HEK293 (cell line): Measurements from ENCODE around the gene FBXL7.

ENCODE experiments used
- CTCF ChIA-PET: fragments of 350-600 bp; formaldehyde crosslinking; extraction: SDS; loops from one replicate; lab custom pipeline; 2021; ENCODE audit warnings: antibody characterized with exemption; lab: Yijun Ruan, JAX
- POLR2A ChIA-PET: fragments of 300-600 bp; formaldehyde crosslinking; extraction: SDS; loops from one replicate; lab custom pipeline; 2020; ENCODE audit warnings: antibody characterized with exemption, inconsistent platforms; lab: Yijun Ruan, JAX
- H3K27ac ChIP-seq: fragments of 200-500 bp; sonication (Bioruptor generic); 2 replicates; pipeline ENCODE4 v1.5.1; 2014; ENCODE audit warnings: low read depth, low read length, control low read depth, inconsistent platforms; ENCODE audit errors: extremely low read depth
- H3K36me3 ChIP-seq, 2 experiments: fragments of 200-500 bp in 1 of 2; sonication (Bioruptor generic) in 1 of 2; 1 replicate in 1 of 2; 2 replicates in 1 of 2; pipeline ENCODE4 v1.5.1; 2014 to 2017; ENCODE audit warnings: inconsistent platforms in 2 of 2, low read length in 2 of 2; ENCODE audit not compliant: control insufficient read depth in 2 of 2, insufficient read depth in 1 of 2
- H3K4me1 ChIP-seq: fragments of 200-500 bp; sonication (Bioruptor generic); 2 replicates; pipeline ENCODE4 v1.5.1; 2014; ENCODE audit warnings: mild to moderate bottlenecking, low read length, inconsistent platforms; ENCODE audit not compliant: control insufficient read depth, insufficient read depth
- H3K4me3 ChIP-seq: 2 replicates; pipeline ENCODE4 v1.5.1; 2011; ENCODE audit warnings: low read depth, mild to moderate bottlenecking, control low read depth, low read length, moderate library complexity
- H3K9me3 ChIP-seq: fragments of 200-500 bp; sonication (Bioruptor generic); 2 replicates; pipeline ENCODE4 v1.5.1; 2014; ENCODE audit warnings: low read depth, low read length, inconsistent platforms; ENCODE audit not compliant: control insufficient read depth, insufficient read depth
- KLF16 ChIP-seq: fragments of 450-650 bp; formaldehyde crosslinking; IDR thresholded peaks from 2 replicates; pipeline ENCODE4 v1.5.1; 2017; ENCODE audit warnings: missing biosample characterization, missing genetic modification characterization
- ZBTB7A ChIP-seq: fragments of 450-650 bp; formaldehyde crosslinking; IDR thresholded peaks from 2 replicates; pipeline ENCODE4 v1.5.1; 2016; ENCODE audit warnings: low read depth, missing biosample characterization, missing genetic modification characterization
- ZNF23 ChIP-seq: fragments of 450-650 bp; formaldehyde crosslinking; IDR thresholded peaks from 2 replicates; pipeline ENCODE4 v1.5.1; 2016; ENCODE audit warnings: missing biosample characterization, missing genetic modification characterization, borderline replicate concordance
- ZNF239 ChIP-seq: fragments of 450-650 bp; formaldehyde crosslinking; IDR thresholded peaks from 2 replicates; pipeline ENCODE4 v1.5.1; 2016; ENCODE audit warnings: missing biosample characterization, missing genetic modification characterization
- ZNF266 ChIP-seq: fragments of 450-650 bp; formaldehyde crosslinking; IDR thresholded peaks from 2 replicates; pipeline ENCODE4 v1.5.1; 2016; ENCODE audit warnings: missing biosample characterization, missing genetic modification characterization, low read depth
- ZNF394 ChIP-seq: fragments of 450-650 bp; formaldehyde crosslinking; IDR thresholded peaks from 2 replicates; pipeline ENCODE4 v1.5.1; 2016; ENCODE audit warnings: missing biosample characterization, missing genetic modification characterization, mild to moderate bottlenecking, moderate library complexity, borderline replicate concordance
- ZNF416 ChIP-seq: fragments of 450-650 bp; formaldehyde crosslinking; IDR thresholded peaks from 2 replicates; pipeline ENCODE4 v1.5.1; 2016; ENCODE audit warnings: missing biosample characterization, missing genetic modification characterization
- ZNF423 ChIP-seq: fragments of 450-650 bp; formaldehyde crosslinking; IDR thresholded peaks from 2 replicates; pipeline ENCODE4 v1.5.1; 2016; ENCODE audit warnings: missing biosample characterization, missing genetic modification characterization
- ZNF433 ChIP-seq: fragments of 450-650 bp; formaldehyde crosslinking; IDR thresholded peaks from 2 replicates; pipeline ENCODE4 v1.5.1; 2016; ENCODE audit warnings: missing biosample characterization, missing genetic modification characterization, low read depth
- ZNF473 ChIP-seq: fragments of 450-650 bp; formaldehyde crosslinking; IDR thresholded peaks from 2 replicates; pipeline ENCODE4 v1.5.1; 2017; ENCODE audit warnings: missing biosample characterization, missing genetic modification characterization
- ZNF843 ChIP-seq: fragments of 450-650 bp; formaldehyde crosslinking; IDR thresholded peaks from 2 replicates; pipeline ENCODE4 v1.5.1; 2016; ENCODE audit warnings: missing biosample characterization, missing genetic modification characterization
- TF ChIP-seq, protein P1 (sequence below): fragments of 450-650 bp; formaldehyde crosslinking; IDR thresholded peaks from 2 replicates; pipeline ENCODE4 v1.5.1; 2016; ENCODE audit warnings: missing biosample characterization, missing genetic modification characterization
- TF ChIP-seq, protein P2 (sequence below): fragments of 450-650 bp; formaldehyde crosslinking; IDR thresholded peaks from 2 replicates; pipeline ENCODE4 v1.5.1; 2017; ENCODE audit warnings: missing biosample characterization, missing genetic modification characterization
- TF ChIP-seq, protein P3 (sequence below): fragments of 450-650 bp; formaldehyde crosslinking; IDR thresholded peaks from 2 replicates; pipeline ENCODE4 v1.5.1; 2016; ENCODE audit warnings: missing biosample characterization, missing genetic modification characterization
- TF ChIP-seq, protein P4 (sequence below): fragments of 450-650 bp; formaldehyde crosslinking; IDR thresholded peaks from 2 replicates; pipeline ENCODE4 v1.5.1; 2016; ENCODE audit warnings: missing biosample characterization, missing genetic modification characterization
- TF ChIP-seq, protein P5 (sequence below): fragments of 450-650 bp; formaldehyde crosslinking; IDR thresholded peaks from 2 replicates; pipeline ENCODE4 v1.5.1; 2016; ENCODE audit warnings: missing biosample characterization, missing genetic modification characterization

The FBXL7 gene

DNA sequence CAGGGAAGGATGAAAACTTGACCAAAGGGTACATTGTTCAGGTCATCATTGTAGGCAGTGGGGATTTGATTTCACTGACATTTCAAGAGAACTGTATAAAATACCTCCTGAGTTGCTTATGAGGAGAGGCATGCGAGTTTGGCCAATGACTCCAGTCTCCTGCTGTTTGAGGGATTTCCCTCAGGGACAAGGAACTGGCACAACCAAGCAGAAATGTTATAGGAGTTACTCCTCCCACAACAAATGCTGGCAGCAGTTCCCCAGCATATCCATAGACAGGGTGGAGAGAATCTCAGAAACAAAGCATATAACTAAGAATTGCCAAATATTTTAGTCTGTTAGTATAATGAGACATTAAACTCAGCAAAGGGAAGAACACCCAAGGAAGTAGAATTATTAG is 47.2 kb upstream of the FBXL7 start:
- Histone ChIP-seq H3K36me3 (no peaks in the 10 kb centered on the region), H3K4me3 (no peak overlapping the region), H3K9me3 (no peaks in the 10 kb centered on the region; the same call in 1 of the 2 replicates), H3K27ac (no peak overlapping the region)
- POLR2A ChIA-PET = no interaction called here
- no peak for TF ChIP-seq ZNF23 (tag by site-specific recombination)
- TF ChIP-seq, protein P1, sequence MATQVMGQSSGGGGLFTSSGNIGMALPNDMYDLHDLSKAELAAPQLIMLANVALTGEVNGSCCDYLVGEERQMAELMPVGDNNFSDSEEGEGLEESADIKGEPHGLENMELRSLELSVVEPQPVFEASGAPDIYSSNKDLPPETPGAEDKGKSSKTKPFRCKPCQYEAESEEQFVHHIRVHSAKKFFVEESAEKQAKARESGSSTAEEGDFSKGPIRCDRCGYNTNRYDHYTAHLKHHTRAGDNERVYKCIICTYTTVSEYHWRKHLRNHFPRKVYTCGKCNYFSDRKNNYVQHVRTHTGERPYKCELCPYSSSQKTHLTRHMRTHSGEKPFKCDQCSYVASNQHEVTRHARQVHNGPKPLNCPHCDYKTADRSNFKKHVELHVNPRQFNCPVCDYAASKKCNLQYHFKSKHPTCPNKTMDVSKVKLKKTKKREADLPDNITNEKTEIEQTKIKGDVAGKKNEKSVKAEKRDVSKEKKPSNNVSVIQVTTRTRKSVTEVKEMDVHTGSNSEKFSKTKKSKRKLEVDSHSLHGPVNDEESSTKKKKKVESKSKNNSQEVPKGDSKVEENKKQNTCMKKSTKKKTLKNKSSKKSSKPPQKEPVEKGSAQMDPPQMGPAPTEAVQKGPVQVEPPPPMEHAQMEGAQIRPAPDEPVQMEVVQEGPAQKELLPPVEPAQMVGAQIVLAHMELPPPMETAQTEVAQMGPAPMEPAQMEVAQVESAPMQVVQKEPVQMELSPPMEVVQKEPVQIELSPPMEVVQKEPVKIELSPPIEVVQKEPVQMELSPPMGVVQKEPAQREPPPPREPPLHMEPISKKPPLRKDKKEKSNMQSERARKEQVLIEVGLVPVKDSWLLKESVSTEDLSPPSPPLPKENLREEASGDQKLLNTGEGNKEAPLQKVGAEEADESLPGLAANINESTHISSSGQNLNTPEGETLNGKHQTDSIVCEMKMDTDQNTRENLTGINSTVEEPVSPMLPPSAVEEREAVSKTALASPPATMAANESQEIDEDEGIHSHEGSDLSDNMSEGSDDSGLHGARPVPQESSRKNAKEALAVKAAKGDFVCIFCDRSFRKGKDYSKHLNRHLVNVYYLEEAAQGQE (tag by site-specific recombination) = no peak
- TF ChIP-seq, protein P2, sequence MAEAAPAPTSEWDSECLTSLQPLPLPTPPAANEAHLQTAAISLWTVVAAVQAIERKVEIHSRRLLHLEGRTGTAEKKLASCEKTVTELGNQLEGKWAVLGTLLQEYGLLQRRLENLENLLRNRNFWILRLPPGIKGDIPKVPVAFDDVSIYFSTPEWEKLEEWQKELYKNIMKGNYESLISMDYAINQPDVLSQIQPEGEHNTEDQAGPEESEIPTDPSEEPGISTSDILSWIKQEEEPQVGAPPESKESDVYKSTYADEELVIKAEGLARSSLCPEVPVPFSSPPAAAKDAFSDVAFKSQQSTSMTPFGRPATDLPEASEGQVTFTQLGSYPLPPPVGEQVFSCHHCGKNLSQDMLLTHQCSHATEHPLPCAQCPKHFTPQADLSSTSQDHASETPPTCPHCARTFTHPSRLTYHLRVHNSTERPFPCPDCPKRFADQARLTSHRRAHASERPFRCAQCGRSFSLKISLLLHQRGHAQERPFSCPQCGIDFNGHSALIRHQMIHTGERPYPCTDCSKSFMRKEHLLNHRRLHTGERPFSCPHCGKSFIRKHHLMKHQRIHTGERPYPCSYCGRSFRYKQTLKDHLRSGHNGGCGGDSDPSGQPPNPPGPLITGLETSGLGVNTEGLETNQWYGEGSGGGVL (tag by site-specific recombination) = no peak
- no peak for TF ChIP-seq ZBTB7A (tag by site-specific recombination)
- no peak for TF ChIP-seq ZNF433 (tag by site-specific recombination)
- TF ChIP-seq ZNF843 (tag by site-specific recombination) = no peak
- no peak for TF ChIP-seq KLF16 (tag by site-specific recombination)
- TF ChIP-seq, protein P3, sequence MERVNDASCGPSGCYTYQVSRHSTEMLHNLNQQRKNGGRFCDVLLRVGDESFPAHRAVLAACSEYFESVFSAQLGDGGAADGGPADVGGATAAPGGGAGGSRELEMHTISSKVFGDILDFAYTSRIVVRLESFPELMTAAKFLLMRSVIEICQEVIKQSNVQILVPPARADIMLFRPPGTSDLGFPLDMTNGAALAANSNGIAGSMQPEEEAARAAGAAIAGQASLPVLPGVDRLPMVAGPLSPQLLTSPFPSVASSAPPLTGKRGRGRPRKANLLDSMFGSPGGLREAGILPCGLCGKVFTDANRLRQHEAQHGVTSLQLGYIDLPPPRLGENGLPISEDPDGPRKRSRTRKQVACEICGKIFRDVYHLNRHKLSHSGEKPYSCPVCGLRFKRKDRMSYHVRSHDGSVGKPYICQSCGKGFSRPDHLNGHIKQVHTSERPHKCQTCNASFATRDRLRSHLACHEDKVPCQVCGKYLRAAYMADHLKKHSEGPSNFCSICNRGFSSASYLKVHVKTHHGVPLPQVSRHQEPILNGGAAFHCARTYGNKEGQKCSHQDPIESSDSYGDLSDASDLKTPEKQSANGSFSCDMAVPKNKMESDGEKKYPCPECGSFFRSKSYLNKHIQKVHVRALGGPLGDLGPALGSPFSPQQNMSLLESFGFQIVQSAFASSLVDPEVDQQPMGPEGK (tag by site-specific recombination) = no peak
- no peak for TF ChIP-seq ZNF423 (tag by site-specific recombination)
- no peak for TF ChIP-seq ZNF394 (tag by site-specific recombination)
- TF ChIP-seq ZNF239 (tag by site-specific recombination) = no peak
- TF ChIP-seq, protein P4, sequence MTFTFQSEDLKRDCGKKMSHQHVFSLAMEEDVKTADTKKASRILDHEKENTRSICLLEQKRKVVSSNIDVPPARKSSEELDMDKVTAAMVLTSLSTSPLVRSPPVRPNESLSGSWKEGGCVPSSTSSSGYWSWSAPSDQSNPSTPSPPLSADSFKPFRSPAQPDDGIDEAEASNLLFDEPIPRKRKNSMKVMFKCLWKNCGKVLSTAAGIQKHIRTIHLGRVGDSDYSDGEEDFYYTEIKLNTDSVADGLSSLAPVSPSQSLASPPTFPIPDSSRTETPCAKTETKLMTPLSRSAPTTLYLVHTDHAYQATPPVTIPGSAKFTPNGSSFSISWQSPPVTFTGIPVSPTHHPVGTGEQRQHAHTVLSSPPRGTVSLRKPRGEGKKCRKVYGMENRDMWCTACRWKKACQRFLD (tag by site-specific recombination) = no peak
- no peak for TF ChIP-seq ZNF473 (tag by site-specific recombination)
- TF ChIP-seq ZNF416 (tag by site-specific recombination) = no peak
- TF ChIP-seq, protein P5, sequence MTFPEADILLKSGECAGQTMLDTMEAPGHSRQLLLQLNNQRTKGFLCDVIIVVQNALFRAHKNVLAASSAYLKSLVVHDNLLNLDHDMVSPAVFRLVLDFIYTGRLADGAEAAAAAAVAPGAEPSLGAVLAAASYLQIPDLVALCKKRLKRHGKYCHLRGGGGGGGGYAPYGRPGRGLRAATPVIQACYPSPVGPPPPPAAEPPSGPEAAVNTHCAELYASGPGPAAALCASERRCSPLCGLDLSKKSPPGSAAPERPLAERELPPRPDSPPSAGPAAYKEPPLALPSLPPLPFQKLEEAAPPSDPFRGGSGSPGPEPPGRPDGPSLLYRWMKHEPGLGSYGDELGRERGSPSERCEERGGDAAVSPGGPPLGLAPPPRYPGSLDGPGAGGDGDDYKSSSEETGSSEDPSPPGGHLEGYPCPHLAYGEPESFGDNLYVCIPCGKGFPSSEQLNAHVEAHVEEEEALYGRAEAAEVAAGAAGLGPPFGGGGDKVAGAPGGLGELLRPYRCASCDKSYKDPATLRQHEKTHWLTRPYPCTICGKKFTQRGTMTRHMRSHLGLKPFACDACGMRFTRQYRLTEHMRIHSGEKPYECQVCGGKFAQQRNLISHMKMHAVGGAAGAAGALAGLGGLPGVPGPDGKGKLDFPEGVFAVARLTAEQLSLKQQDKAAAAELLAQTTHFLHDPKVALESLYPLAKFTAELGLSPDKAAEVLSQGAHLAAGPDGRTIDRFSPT (tag by site-specific recombination) = no peak
- no peak for TF ChIP-seq ZNF266 (tag by site-specific recombination)
- TF ChIP-seq, all 188 proteins: peak for 0
- CTCF ChIA-PET = no interaction called here
- H3K4me1 ChIP-seq = no peaks in the 10 kb centered on the region
